HG03469 (cell line): ENCODE data around the gene JDP2.

Experiments used
- ATAC-seq: cut with Tn5 transposase; IDR thresholded peaks from one replicate; pipeline ENCODE4 v1.9.1; 2021; ENCODE audit warnings: mild to moderate bottlenecking, moderate library complexity, moderate number of reproducible peaks; ENCODE audit not compliant: unreplicated experiment

The JDP2 gene

DNA sequence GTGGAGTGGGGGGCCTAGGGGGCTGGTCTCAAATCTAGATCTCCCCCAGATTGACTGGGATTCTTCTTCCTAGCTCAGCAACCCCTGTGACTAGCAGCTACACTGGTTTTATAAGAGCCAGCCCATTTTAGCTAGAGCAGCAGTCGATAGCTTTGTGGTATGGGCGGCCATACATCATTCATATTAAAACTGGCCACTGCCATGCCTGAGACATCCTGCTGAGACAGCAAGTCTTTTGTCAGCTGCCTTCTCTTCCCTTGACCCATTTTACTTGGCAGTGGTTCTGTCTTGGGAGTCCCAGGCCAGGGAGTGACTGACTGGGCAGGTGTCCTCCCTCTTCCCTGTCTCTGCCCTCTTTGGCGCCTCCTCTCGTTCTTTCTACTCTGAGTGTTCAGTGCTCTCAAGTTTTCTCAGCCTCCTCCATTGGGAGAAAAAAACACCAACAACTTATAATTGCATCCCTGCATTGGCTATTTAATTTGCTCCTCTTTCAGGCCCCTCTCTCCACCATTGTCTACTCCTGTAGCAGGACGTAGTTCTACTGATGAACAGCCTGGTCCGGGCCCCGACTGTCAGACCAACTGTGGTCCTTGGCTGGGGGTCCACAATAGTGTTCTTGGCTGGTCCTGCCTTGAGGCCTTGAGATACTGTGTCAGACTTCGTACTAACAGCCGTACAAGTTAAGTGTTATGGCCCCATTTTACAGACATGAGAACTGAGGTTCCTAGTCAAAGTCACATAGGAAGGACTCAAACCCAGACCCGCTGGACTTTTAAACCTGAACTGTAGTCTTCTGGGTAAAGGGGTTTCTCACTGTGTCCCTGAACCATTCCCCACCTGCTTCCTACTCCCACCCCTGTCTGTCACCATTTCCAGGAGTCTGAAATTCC lies 18.3 kb upstream of the JDP2 start:
- no peak for ATAC-seq

DNA sequence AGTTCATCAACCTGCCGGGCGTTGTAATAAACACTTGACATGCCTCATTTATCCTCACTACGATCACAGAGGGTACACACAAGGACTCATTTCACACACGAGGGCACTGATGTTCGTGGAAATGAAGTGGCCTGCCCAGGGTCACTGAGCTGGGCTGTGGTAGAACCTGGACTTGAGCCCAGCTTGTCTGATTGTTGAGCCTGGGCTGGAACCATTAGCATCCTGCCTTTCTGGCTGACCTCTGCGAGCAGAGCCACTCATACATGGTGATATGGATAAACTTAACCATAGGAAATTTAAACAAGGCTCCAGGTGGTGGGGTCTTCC lies 16.6 kb upstream of the JDP2 start:
- ATAC-seq: no peak

DNA sequence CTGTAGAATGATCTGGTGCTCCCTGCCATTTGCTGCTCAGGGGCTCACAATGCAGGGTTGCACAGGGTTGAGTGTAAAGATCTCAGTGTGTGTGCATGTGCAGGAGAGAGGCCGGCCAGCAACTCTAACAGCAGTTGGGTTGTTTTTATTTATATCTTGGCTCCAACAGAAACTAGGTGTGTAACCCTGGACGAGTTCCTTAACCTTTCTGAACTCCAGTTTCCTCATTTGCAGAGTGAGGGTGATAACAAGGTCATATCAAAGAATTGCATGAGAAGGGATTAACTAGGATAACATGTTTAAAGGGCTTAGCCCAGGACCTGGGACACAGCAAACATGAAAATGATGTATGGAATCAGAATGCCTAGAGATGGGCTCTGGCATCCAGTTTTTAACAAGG lies 14.8 kb upstream of the JDP2 start:
- ATAC-seq: no peak

DNA sequence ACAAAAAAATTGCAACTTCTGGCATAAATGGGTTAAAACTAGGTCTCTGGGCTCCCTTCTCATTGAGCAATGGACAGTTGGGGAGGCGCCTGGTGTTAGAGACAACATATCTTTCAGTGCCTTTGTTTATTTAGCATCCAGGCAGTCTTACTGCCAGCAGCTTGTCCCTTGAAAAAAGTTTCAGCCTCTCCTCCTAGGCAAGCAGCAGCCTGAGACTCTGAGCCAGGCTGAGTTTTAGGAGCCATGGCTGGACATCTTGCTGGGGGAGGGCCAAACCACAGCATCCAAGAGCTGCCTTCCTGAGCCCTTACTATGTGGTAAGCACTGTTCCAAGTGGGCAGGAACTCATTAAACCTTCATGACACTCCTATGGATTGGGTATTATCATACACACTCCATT lies 10.1 kb upstream of the JDP2 start:
- no peak for ATAC-seq

DNA sequence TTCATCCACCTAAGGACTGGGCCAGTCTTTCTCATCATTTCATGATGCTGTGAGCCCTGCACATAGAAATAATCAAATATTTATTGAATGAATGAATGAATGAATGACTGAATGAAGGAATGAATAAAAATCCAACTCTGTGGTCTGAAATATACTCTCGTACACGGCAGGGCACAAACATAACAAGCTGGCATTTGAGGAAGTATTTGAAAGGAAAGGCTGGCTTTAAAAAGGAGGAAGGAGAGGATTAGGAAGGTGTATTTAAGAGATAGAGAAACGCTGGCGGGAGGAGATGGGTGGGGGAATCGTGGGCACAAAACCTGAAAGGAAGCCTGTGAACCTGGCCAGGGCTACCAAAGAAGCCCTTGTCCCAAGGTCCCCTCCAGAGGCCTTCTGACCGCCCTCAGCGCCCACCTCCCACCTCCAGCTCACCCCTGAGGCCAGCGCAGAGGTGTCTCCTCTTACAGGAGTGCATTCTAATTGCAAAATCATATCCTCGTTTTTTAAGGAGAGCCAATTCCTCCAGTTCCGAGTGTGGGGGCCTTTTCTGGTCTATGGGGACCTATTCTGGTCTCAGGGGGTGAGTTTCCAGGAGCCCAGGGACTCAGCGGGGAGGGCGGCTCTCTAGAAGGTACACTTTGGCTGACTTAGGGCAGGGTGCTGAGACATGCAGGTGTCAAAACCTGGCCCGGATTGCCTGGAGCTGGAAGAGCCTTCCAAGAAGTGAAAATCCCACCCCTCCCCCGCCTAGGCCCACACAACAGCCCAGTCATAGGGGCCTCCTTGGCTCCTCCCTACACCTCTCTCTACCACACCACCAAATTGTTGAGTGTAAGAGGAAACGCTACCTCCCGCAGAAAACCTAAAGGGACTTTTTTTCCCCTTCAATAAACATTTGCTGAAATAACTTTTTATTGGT lies 8.7 kb upstream of the JDP2 start:
- peak; percentile 51 for ATAC-seq

DNA sequence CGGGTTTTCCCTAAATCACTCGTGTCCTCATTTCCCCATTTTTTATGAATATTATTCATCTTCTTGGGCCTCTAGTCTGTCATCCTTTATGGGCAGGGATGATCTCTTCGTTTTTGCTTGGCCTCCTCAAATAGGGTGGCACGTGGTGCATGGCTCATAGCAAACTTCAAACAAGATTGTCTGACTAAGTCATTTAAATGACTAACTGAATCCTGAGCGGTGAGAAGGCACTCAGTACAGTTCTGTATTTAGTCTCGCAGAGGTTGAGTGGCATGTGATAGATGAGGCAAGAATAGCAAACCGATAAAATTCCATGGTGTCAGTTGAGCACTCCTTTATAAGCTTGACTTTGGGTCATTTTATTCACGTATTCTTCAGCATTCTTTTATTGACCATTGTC lies 5.7 kb upstream of the JDP2 start:
- ATAC-seq: no peak

DNA sequence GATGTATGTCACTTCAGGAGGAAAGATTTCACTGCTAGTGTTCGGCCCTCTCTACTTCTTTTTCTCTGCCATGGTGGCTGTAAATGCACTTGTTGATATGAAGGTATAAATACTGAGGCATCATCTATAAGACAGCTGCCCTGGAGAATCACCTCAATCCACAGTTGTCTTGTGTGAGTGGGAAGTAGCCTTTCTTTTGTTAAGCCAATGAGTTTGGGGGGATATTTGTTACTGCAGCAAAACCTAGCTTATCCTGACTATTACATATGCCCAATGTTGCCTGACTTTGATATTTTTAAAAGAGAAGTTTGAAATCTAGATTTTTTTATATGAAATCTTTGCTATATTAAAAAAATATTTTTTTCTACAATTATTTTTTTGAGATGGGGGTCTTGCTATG lies 3.3 kb upstream of the JDP2 start:
- ATAC-seq: no peak

DNA sequence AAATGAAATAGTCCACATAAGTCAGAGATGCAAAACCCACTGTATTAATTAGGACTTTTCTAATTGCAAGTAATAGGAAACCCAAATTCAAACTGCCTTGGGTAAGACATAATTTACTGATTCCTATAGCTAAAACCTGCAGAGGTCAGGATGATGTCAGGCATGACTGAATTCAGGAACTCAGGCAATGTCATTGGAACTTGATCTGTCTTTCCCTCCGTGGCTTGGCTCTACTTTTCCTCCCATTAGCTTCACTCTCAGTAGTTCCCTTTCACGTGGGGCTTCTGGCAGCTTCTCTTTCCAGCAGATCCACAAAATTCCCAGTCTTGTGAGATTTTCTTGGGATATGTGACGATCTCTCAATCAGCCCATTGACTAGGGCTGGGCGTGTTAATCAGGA lies 2.4 kb upstream of the JDP2 start:
- no peak for ATAC-seq

DNA sequence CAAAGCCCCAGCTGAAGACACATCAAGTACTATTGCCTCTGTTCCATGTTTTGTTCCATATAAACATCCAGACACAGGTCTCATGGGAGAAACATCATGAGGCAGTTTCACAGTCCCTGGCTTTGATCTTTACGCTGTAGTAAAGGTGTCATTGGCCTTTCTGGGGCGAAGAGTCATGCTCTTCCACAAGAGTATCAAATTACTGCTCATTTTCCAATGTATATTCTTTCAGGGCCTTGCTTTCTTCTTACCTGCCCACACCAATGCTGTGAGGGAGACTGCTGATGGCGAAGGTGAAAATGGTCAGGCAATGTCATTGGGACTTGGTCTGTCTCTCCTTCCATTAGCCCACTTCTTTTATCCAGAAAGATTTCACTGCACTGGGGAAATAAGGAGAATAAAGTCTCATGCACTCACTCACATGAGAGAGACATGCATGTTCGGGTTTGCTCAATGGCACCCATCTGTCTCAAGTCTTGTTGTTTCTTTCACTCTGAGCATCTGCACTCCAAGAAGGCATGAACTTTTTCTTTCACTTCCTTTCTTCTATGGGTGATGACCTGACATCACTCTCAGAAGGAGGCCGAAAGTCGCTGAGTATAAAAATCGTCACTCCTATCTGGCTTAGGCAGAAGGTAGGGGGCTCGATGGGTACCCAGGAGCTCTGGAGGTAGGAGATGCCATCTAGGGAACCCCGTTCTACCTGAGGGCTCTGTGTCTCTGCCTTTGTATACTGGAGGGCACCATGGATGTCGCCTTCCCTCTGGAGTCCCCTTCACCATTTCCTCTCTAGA lies 1.3 kb upstream of the JDP2 start:
- peak; percentile 39 for ATAC-seq

DNA sequence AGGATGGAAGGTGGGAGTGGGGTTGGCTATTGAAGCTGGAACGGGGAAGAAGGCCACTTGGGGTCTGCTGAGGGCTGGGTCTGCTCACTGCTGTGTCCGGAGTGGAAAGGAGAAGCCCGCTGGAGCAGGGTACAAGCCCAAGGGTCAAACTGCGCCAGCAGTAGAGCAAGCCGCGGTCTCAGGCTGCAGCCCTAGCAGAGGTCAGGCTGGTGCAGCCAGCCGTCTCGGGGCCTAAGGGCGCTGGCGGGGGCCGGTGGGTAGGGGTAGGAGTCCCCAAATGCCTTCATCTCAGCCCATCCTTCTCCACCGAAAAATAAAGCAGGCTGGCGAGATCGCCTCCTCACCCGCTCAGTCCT lies 718 bp upstream of the JDP2 start:
- peak; percentile 12 for ATAC-seq

DNA sequence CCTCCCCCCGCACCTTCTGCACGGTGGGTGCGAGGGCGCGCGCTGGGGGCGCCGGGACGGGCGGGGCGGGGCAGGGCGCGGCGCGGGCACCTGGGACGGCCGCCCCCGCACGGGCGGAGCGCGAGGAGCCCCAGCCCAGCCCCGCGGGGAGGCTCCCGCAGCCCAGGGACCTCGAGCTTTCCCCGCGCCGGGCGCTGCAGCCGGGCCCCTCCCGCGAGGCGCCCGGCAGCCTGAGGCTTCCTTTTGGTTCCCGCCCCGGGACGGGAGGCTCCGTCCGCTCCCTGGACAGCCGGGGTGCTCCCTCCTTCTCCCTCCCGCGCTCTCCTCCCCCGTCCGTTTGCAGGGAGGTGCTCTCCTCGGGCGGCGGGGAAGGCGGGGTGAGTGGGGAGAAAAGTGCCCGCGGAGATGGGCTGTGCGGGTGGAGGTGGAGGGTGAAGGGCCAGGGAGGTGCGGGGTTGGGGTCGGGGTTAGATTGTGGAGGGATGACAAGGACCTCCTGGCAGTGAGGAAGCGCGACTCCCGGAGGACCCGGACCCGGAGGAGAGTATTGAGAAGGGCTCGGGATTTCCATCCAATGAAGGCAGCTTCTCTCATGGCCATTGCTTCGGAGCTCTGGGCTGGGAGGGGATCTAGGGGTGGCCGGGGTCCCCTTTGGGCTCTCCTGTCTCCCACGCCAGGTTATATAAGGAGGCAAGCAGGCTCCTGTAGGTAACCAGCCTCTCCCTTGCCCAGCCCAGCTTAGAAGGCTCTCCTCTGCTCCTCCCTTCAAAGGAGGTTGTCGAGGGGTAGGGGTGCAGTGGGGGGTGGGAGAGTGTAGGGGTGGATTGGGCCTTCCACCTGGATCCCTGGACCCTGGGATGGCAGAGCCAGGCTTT lies 645 bp downstream of the JDP2 start:
- no peak for ATAC-seq

DNA sequence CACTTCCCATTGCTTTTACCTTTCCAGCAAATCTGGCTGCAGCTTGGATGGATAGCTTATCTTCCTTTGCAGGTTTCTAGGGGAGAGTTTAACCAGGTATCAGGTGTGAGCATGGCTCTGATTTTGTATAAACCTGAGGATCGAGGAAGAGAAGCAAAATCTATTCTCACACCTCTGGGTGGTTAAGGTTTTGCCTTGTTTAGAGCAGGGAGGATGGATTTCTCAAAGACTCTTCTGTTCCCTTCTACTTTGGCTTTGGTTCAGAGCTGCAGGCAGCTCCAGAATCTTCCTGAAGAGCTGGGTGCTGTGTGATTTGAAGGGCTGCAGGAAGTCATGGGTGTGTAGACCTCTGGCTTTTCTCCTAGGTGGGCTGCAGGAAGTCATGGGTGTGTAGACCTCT lies 1.7 kb downstream of the JDP2 start:
- no peak for ATAC-seq

DNA sequence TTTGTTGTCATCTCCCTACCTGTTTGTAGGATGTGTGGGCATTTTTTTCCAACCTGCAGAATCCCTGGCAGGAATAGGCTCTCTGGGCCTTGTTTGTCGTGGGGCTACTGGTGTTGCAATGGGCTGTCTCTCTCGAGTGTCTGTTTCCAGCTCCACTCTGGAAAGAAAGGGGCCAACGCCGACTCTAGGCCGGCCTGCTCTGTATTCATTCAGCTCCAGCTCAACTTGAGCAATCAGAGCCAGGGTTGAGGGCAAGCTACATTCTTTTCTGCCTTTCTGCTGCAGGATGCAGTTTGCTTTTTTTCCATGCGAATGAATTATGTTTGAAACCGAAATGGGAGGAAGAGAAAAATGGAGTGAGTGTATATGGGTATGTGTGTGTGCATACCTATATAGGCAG lies 2.3 kb downstream of the JDP2 start:
- no peak for ATAC-seq

DNA sequence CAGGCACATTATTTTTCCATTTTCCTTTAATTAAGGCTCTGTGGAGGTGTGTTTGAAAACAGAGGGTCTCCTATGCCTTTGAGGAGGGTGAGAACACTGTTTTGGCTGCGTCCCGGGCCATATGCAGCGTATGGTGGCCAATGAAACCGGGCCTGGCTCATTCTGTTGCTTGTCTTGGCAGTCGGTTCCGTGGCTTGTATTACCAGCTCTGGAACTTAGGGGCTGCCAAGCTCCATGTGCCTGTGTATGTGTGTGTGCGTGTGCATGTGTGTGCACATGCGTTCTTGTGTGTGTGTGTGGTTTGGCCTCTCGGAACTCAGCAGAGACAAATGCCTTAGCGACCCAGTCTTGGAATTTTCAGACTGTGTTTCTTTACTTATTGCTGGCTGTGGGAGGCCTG lies 2.7 kb downstream of the JDP2 start:
- ATAC-seq: no peak

DNA sequence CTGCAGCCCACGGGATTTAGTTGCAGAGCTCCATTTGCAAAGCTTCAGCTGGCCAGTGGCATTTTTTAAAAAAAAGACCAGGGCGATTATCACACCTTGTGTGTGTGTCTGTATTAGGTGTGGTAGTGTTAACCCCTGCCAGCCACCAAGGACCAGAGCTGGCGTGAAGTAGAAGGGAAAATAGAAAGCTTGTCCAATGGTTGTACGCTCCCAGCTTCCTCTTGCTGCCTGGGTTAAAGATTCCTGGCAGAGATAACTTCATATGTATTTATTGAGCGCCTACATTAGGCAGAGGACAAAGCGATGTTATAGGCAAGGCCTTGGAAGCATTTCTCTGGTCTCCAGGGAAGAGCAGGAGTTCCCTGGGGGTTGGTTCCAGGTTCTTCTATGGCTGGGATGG lies 3.2 kb downstream of the JDP2 start:
- ATAC-seq: no peak

DNA sequence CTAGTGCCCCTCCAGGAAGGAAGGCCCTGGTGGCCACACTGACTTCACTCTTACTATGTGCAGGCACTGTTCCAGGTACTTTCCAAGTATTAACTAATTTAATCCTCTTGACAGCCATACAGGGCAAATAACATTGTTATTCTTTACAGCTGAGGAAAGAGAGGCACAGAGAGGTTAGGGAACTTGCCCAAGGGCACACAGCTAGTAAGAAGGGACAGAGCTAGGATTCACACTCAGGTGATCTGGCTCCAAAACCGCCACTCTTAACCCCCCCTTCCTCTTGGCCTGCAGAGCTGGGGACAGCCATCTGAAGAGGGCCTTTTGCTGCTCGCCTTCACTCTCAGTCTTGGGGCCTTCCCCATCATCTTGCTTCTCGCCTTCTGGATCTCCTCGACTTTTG lies 4.0 kb downstream of the JDP2 start:
- ATAC-seq: no peak

DNA sequence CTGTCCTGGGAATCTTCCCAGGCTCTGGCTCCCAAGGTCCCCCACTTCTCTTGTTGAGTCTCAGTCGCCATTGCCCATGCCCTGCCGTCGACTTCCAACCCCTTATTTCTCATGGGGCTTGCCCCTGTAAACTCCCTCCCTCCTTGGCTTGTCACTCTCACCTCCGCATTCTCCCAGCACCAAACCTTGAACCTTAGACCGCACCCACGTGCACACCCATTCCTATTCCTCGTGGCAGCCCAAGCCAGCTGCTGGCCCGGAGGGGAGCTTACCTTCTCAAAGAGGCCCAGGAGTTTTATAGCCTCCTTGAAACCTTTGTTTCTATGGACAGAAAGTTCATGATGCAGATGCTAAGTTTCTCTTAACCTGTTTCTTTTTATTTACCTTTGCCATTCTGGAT lies 4.6 kb downstream of the JDP2 start:
- no peak for ATAC-seq

DNA sequence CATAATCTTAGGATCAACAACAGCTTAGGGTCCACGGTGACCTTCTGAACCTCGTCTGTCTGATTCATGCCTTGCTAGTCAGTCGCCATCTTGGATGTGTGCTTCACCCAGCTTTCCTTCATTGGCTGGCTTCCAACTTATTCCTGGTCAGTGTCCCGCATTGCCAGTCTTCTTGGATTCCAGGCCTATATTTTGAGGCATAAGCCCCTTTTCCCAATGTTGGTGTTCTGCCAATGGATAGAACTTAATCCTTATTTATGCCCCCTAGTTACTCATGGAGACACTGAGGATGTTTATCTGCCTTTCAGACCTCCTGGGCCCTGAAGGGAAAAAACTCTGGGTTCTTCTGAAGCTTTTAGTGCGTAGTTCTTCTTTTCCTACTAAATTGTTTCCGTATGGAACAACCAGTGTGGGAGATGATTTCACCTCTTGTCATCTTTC lies 5.8 kb downstream of the JDP2 start:
- no peak for ATAC-seq

DNA sequence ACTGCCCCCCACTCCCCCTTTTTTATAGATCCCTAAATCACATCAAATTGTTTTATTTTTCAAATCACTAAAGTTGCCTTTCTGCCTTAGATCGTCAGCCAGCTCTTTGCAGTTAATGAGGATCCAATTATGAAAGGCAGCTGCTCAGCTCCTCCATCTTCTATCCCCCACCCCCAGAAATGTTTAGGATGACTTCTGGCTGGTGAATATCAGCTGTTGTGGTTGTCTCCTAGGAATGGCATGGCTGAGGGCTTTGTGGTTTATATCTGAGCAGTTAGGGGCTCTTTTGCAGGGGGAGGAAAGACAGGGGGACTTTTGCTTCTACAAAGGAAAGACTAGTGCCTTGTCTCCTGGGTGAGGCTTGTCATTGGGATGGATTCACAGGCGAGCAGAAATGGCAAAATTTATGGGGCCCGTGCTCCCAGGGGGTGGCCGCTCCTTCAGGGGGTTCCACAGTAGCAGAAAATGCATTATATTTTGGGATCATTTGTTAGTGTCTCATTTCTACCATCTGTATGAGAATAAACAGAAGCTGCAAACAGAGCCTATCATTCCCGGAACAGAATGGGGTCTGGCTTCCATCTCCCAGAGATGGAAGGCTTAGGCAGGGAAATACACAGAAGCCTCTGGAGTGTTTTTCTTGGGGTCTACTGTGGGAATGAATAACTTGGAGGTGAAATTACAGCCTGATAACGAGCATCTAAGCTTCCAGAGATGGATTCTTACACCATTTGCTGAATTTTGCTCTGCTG lies 6.5 kb downstream of the JDP2 start:
- ATAC-seq: no peak

DNA sequence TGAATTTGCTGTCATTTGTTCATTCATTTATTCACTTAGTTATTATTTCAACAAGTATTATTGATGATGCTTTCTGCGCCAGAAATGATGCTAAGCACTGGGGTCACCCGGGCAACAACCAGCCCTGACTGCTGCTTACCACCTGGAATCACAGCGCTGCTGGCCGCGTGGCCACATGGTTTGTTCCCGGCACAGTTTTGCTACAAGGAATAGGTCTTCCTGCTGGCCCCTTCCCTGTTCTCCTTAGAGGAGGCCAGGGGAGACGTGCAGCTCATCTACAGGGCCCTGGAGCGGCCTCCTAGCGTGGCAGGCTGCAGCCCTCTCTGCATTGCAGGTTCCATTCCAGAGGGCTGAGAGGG lies 7.0 kb downstream of the JDP2 start:
- ATAC-seq: no peak
